NCI-H446 (cell line): ENCODE measurements around the gene CLASRP.
A peak's percentile ranks its signal among the peaks of the same experiment; 100 is the strongest.

Experiments
- DNase-seq, 2 experiments: peaks; one replicate each; lab custom pipeline; 2025; lab: John Stamatoyannopoulos, UW

The CLASRP gene

GRCh38 chr19:45059258-45059965, 20.6 kb downstream of the CLASRP start:
- DNase-seq = peak; percentile 42 to 66

- DNase-seq = no peak
These were observed 23.1 kb downstream of the CLASRP start for GRCh38 chr19:45061965-45062364.

GRCh38 chr19:45063851-45064801, 25.3 kb downstream of the CLASRP start:
- DNase-seq = no peak

GRCh38 chr19:45066921-45067661, 28.2 kb downstream of the CLASRP start:
- DNase-seq = no peak

GRCh38 chr19:45068041-45068440, 29.2 kb downstream of the CLASRP start:
- no peak for DNase-seq

- no peak for DNase-seq
These were observed 30.2 kb downstream of the CLASRP start for GRCh38 chr19:45069056-45069455.

GRCh38 chr19:45070214-45070613, 31.4 kb downstream of the CLASRP start:
- no peak for DNase-seq

- no peak for DNase-seq
These were observed 32.2 kb downstream of the CLASRP start for GRCh38 chr19:45070861-45071544.

GRCh38 chr19:45071545-45071938, 32.7 kb downstream of the CLASRP start:
- DNase-seq = no peak

- no peak for DNase-seq
These were observed 33.3 kb downstream of the CLASRP start for GRCh38 chr19:45071969-45072790.

GRCh38 chr19:45074744-45075300, 36.0 kb downstream of the CLASRP start:
- no peak for DNase-seq

GRCh38 chr19:45075301-45076028, 36.6 kb downstream of the CLASRP start:
- peak in 1 of 2 experiments; percentile 56 for DNase-seq

GRCh38 chr19:45076029-45076850, 37.4 kb downstream of the CLASRP start, which contains the start of gene ZNF296:
TSS of gene ZNF296 (minus strand) at chr19:45076478. CDS start at chr19:45076373, 105 bp downstream.
- DNase-seq = peak; percentile 33 to 82

- DNase-seq = no peak
These were observed 38.2 kb downstream of the CLASRP start for GRCh38 chr19:45076851-45077730.

GRCh38 chr19:45078390-45079062, 39.7 kb downstream of the CLASRP start:
- no peak for DNase-seq

- peak; percentile 49 to 86 for DNase-seq
These were observed 40.4 kb downstream of the CLASRP start, which contains the start of gene GEMIN7 for GRCh38 chr19:45079063-45079910. TSS of gene GEMIN7 (plus strand) at chr19:45079260. CDS start at chr19:45090115, 10,855 bp downstream.
